GM23338 (cell line): Measurements from ENCODE around the gene TSPAN32.

ENCODE experiments used
- CREB1 ChIP-seq: fragments of 250-450 bp; sonication (Bioruptor Pico); IDR thresholded peaks from 2 replicates; pipeline ENCODE4 v1.5.0; 2020; ENCODE audit warnings: low read depth, mild to moderate bottlenecking, moderate library complexity
- CTCF ChIP-seq, 2 experiments: fragments of 200-600 bp in 1 of 2; sonication (generic) in 1 of 2; conservative IDR thresholded peaks; 2 replicates each; pipeline versions ENCODE4 v1.5.1 to v1.6.1; 2016 to 2017; ENCODE audit warnings: antibody characterized with exemption in 2 of 2, low read depth in 2 of 2, mild to moderate bottlenecking in 2 of 2, moderate library complexity in 1 of 2
- EZH2 ChIP-seq: fragments of 200-600 bp; sonication (generic); IDR thresholded peaks from one replicate; pipeline ENCODE4 v1.8.0; 2017; ENCODE audit warnings: antibody characterized with exemption, mild to moderate bottlenecking, low read depth; ENCODE audit not compliant: unreplicated experiment
- EZH2phosphoT487 ChIP-seq: fragments of 200-600 bp; sonication (generic); IDR thresholded peaks from one replicate; pipeline ENCODE4 v1.8.1; 2018; ENCODE audit warnings: antibody characterized with exemption; ENCODE audit not compliant: unreplicated experiment
- JUNB ChIP-seq: IDR thresholded peaks from one replicate; pipeline ENCODE4 v1.6.1; 2016; ENCODE audit warnings: antibody characterized with exemption; ENCODE audit not compliant: unreplicated experiment
- POLR2AphosphoS5 ChIP-seq: IDR thresholded peaks from 2 replicates; pipeline ENCODE4 v1.6.1; 2016; ENCODE audit warnings: antibody characterized with exemption, low read depth
- REST ChIP-seq: IDR thresholded peaks from one replicate; pipeline ENCODE4 v1.6.1; 2018; ENCODE audit warnings: antibody characterized with exemption; ENCODE audit not compliant: unreplicated experiment
- ZNF331 ChIP-seq: fragments of 250-450 bp; sonication (Bioruptor Pico); IDR thresholded peaks from 2 replicates; pipeline ENCODE4 v1.5.0; 2020; ENCODE audit warnings: low read depth, mild to moderate bottlenecking, moderate library complexity
- ZNF462 ChIP-seq: fragments of 250-450 bp; sonication (Bioruptor Pico); IDR thresholded peaks from 2 replicates; pipeline ENCODE4 v1.5.0; 2020; ENCODE audit warnings: mild to moderate bottlenecking, moderate library complexity

- TF ChIP-seq EZH2 (no peak), CTCF (conservative IDR thresholded peaks at IDR 0.05; ENCODE audit: low read depth in 2 of 2) (no peak), REST (no peak), POLR2AphosphoS5 (no peak), EZH2phosphoT487 (no peak), JUNB (no peak), ZNF331 (CRISPR knock-in tag) (no peak), ZNF462 (CRISPR knock-in tag) (no peak), CREB1 (CRISPR knock-in tag) (no peak)
These were observed 49.9 kb downstream of the TSPAN32 start for GRCh38 chr11:2351701-2352100.
